GM21367 (cell line): Measurements from ENCODE around the gene GAN.
A peak's percentile ranks its signal among the peaks of the same experiment; 100 is the strongest.
"Not testable (repeated sequence)": the region's sequence is repeated elsewhere in the genome, so short reads cannot be mapped to it uniquely, and the experiment has no call there.

Experiments used
- ATAC-seq: cut with Tn5 transposase; IDR thresholded peaks from one replicate; pipeline ENCODE4 v1.9.1; 2021; ENCODE audit not compliant: unreplicated experiment

Gene GAN

DNA sequence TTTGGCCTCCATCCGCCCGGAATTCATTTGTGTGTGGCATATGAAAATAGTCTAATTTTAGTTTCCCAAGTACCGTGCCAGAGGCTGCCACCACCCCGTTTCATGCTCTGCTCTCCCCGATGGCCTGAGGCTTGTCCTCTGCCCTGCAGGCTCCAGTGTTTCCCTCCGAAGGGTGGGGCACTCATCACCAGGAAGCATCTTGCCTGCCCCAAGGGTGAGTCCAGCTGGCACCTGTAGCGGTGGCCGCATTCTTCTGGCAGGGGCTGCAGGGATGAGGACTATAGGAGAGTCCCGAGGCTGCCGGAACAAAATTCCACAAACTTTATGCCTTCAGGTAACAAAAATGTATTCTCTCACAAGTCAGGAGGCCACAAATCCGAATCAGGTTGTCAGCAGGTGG lies 106.8 kb downstream of the GAN start:
- no peak for ATAC-seq

DNA sequence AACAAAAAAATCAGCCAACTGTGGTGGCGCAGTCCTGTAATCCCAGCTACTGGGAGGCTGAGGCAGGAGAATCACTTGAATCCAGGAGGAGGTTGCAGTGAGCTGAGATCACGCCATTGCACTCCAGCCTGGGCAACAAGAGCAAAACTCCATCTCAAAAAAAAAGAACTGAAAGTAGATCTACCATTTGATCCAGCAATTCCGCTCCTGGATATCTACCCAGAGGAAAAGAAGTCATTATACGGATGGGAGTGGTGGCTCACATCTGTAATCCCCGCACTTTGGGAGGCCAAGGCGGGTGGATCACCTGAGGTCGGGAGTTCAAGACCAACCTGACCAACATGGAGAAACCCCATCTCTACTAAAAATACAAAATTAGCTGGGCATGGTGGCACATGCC lies 107.4 kb downstream of the GAN start:
- not testable (repeated sequence) for ATAC-seq

DNA sequence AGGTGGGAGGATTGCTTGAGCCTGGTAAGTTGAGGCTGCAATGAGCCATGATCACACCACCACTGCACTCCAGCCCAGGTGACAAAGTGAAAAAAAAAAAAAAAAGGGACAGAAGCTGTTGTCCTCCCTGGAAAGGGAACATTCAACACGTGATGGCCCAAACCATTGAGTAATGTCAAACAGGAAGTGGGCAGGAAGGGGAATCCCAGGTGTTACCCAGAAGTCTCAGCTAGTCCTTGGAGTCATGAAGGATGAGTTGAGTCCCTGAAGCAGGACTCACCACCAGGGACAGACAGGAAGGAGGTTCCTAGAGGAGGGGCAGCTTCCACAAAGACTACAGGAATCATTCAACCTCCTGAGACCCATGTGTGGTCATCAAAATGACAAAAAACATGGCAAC lies 110.0 kb downstream of the GAN start:
- no peak for ATAC-seq

- ATAC-seq: no peak
These were observed 112.5 kb downstream of the GAN start for GRCh38 chr16:81427219-81427618.

GRCh38 chr16:81429045-81429521 lies 114.3 kb downstream of the GAN start:
- ATAC-seq: no peak

GRCh38 chr16:81431554-81432353 lies 117.0 kb downstream of the GAN start:
- ATAC-seq: peak; percentile 6

GRCh38 chr16:81432937-81433557 lies 118.3 kb downstream of the GAN start:
- ATAC-seq: no peak

DNA sequence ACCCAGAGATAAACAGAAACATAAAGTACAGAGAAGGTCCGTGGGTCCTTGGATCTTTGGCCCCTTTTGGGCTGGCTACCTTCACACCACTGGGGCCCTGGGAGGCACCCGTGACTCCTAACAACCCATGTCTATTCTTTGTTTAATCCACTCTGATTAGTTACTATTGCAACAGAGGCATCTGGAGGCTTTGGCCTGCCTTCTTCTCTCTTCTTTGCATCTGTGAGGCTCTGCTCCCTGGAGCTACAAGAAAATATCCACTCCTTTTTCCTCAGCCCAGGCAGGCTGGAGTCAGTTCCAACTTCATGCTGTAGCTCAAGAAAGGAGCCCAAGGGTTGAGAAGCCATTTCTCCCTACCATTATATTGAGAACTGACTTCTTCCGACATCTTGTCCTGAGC lies 120.3 kb downstream of the GAN start:
- ATAC-seq: no peak

DNA sequence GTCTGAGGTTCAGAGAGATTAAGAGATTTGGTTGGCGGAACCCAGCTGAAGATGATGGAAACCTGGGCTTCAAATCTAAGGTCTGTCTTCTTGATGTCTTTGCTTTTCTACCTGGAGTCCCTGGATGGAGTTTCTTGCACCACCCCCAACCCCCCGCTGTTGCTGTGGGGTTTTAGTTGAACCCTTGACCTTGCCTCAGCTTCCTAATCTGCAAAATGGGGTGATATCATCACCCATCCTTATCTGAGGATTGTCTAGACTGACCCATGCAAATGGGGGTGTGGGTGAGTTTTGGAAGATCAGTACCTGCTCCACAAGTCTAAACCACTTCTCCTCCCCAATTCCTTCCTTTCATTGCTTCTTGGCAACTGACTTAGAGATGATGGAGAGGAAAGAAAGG lies 120.8 kb downstream of the GAN start:
- ATAC-seq: no peak

DNA sequence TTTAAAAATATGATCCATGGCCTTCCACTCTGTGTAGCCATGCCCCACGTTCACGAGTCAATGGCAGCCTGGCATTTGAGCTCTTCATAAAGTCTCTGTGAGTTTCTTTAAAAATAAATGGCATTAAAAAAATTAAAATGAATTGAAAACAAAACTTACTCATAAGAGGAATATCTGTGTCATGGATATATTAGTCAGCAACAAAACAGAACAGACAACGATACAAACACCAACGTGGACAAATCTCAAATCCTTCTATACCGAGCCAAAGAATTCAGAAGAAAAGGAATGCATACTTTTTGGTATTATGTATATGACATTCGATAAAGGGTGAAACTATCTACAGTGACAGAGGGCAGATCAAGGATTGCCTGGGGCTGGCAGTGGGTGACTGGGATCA lies 121.6 kb downstream of the GAN start:
- ATAC-seq: no peak

DNA sequence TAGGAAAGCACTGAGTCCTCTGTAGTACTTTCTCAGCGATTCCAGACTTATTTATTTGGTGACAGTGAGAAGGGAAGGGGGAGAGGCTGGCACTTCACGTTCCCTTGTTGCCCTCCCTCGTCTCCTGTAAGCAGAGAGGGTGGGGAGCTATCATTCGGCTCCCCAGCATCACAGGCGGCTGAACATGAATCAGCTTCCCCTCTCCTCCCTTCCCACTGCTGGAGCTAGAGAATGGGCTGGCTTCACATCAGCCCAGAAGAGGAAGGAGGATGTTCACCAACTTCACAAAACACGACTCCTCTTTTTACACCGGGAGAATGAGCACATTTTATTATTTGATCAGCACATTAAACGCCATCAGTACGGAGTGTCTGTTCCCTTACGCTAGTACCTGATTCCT lies 123.1 kb downstream of the GAN start:
- ATAC-seq: no peak
